Thoracic aorta (tissue), 2 donors: Measurements from ENCODE around the gene ZNF718. TPM values are rescaled to one million over a fixed set of nuclear protein-coding genes. Genes with fewer than 3 reads are reported as not detected.

Experiments
- ATAC-seq: fragments of 150-250 bp; one replicate; pipeline ENCODE4 v1.8.0; 2017; ENCODE audit warnings: low read depth; ENCODE audit not compliant: insufficient number of reproducible peaks, low FRiP score
- DNase-seq: peaks from one replicate; pipeline ENCODE4 v3.0.0-alpha.2; 2020; ENCODE audit warnings: low spot score
- H3K27ac ChIP-seq, 2 donors: fragments of 200-600 bp; sonication (generic); 1 replicate in 1 of 2; 2 replicates in 1 of 2; pipeline ENCODE4 v1.5.1; 2016; ENCODE audit warnings: mild to moderate bottlenecking in 2 of 2, moderate library complexity in 2 of 2
- H3K27me3 ChIP-seq: fragments of 200-600 bp; sonication (generic); replicated peaks from 2 replicates; pipeline ENCODE4 v1.6.0; 2016; ENCODE audit warnings: mild to moderate bottlenecking; ENCODE audit not compliant: insufficient read depth
- H3K36me3 ChIP-seq: fragments of 200-600 bp; sonication (generic); one replicate; pipeline ENCODE4 v1.5.1; 2016
- H3K4me1 ChIP-seq, 2 donors: fragments of 200-600 bp; sonication (generic); 1 replicate in 1 of 2; 2 replicates in 1 of 2; pipeline versions ENCODE4 v1.5.1 to v1.6.0; 2016; ENCODE audit warnings: low read depth in 2 of 2, mild to moderate bottlenecking in 1 of 2; ENCODE audit not compliant: control insufficient read depth in 1 of 2
- H3K4me3 ChIP-seq: fragments of 200-600 bp; sonication (generic); 2 replicates; pipeline ENCODE4 v1.5.1; 2016; ENCODE audit warnings: mild to moderate bottlenecking
- H3K9me3 ChIP-seq: fragments of 200-600 bp; sonication (generic); 2 replicates; pipeline ENCODE4 v1.5.1; 2016
- CTCF ChIP-seq: fragments of 200-600 bp; sonication (generic); IDR thresholded peaks from one replicate; pipeline ENCODE4 v1.5.1; 2019; ENCODE audit warnings: antibody characterized with exemption
- total RNA-seq, 2 donors: library from RNA; depleted of rRNA; stranded (reverse); fragments of >200 nt; gene quantifications; one replicate each; pipeline versions ENCODE4 v1.1.0 to v1.2.3, GENCODE V29; 2016

Gene ZNF718
- total RNA-seq, 2 donors from 2014 or later: 10.4 to 11.5 TPM

- ATAC-seq: no peak
- peaks cover 9 to 18% of the 10 kb centered on the region in 2 donors for H3K4me1 ChIP-seq
These were observed 1.5 kb downstream of the ZNF718 start for GRCh38 chr4:125833-126232.

GRCh38 chr4:132483-132882, 8.2 kb downstream of the ZNF718 start:
- peaks cover 27% of the 10 kb centered on the region for H3K36me3 ChIP-seq
- no peak overlapping the region for H3K27ac ChIP-seq
- H3K27me3 ChIP-seq: no peaks in the 10 kb centered on the region
- TF ChIP-seq CTCF: no peak
- ATAC-seq: no peak
- no peaks in the 10 kb centered on the region for H3K4me1 ChIP-seq
- DNase-seq: no peak
- peaks cover 37% of the 10 kb centered on the region for H3K9me3 ChIP-seq
- H3K4me3 ChIP-seq: no peak overlapping the region

More at GRCh38 chr4:125833-126232, 1.5 kb downstream of the ZNF718 start:
- H3K4me3 ChIP-seq: peak overlapping the region; percentile 84
- no peak for DNase-seq
- no peaks in the 10 kb centered on the region for H3K27me3 ChIP-seq
- H3K36me3 ChIP-seq: no peaks in the 10 kb centered on the region
- H3K9me3 ChIP-seq: peaks cover 20% of the 10 kb centered on the region
- TF ChIP-seq CTCF: no peak
- no peak overlapping the region for H3K27ac ChIP-seq

- ATAC-seq (no peak), DNase-seq (no peak)
- peaks cover 72% of the 10 kb centered on the region for H3K9me3 ChIP-seq
- H3K4me1 ChIP-seq: no peaks in the 10 kb centered on the region
- H3K4me3 ChIP-seq: no peak overlapping the region
- H3K27me3 ChIP-seq: no peaks in the 10 kb centered on the region
- TF ChIP-seq CTCF: no peak
- H3K36me3 ChIP-seq: peaks cover 56% of the 10 kb centered on the region
- no peak overlapping the region for H3K27ac ChIP-seq
These were observed 14.6 kb downstream of the ZNF718 start for GRCh38 chr4:138935-139334.

GRCh38 chr4:139691-140090, 15.4 kb downstream of the ZNF718 start:
- Histone ChIP-seq H3K4me3 (no peak overlapping the region), H3K27ac (no peak overlapping the region), H3K9me3 (peaks cover 80% of the 10 kb centered on the region), H3K27me3 (no peaks in the 10 kb centered on the region), H3K36me3 (peaks cover 53% of the 10 kb centered on the region), H3K4me1 (no peaks in the 10 kb centered on the region)
- TF ChIP-seq CTCF: no peak
- ATAC-seq: no peak
- DNase-seq: no peak

GRCh38 chr4:146621-147020, 22.3 kb downstream of the ZNF718 start:
- Histone ChIP-seq H3K4me3 (no peak overlapping the region), H3K27me3 (no peaks in the 10 kb centered on the region), H3K4me1 (no peaks in the 10 kb centered on the region), H3K36me3 (peaks cover 22% of the 10 kb centered on the region), H3K27ac (no peak overlapping the region), H3K9me3 (peaks cover 97% of the 10 kb centered on the region)
- no peak for TF ChIP-seq CTCF
- ATAC-seq (no peak), DNase-seq (no peak)
